ENCODE results near the gene PADI6.

The PADI6 gene

DNA sequence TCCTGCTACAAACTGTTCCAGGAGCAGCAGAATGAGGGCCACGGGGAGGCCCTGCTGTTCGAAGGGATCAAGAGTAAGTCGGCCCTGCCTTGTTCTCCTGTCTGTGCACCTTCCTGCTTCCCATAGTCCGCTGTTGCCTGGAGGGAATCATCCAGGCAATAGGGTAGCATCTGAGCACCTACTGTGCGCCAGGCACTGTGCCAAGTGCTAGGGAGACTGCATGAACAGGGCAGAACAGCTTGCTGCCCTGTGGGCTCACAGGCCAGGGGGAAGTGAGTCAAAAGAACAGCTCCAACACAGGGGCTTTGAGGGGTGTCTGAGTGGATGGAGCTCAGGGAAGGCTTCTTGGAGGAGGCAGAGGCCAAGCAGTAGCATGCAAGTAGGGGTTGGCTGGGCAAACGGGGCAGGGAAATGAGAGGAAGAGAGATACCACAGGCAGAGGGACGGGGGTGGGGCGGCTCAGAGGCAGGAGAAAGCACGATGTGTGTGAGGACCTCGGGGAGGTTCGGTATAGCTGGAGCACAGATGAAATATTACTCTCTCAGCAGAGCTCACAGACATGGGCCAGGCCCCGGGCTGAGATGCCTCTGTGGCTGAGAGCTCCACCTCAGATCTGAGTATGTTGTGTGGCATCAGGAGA lies 15.5 kb upstream of the PADI6 start:
- no peak for TF ChIP-seq TAF1 (IDR thresholded peaks at IDR 0.05; ENCODE audit: borderline replicate concordance, insufficient read depth, low read length)
- TF ChIP-seq FOXP2 (optimal IDR thresholded peaks at IDR 0.05; ENCODE audit: borderline replicate concordance, extremely low read depth, extremely low read length, insufficient read depth) = no peak
- no peak for TF ChIP-seq POLR2AphosphoS5 (IDR thresholded peaks at IDR 0.05; ENCODE audit: low read depth, low read length)
- TF ChIP-seq REST (IDR thresholded peaks at IDR 0.05; ENCODE audit: insufficient read depth in 1 of 2, low read depth in 2 of 2, low read length in 2 of 2) = no peak
- no peak for TF ChIP-seq SIN3A (IDR thresholded peaks at IDR 0.05; ENCODE audit: borderline replicate concordance, insufficient read depth, low read length)

- TF ChIP-seq FOXP2 (optimal IDR thresholded peaks at IDR 0.05; ENCODE audit: borderline replicate concordance, extremely low read depth, extremely low read length, insufficient read depth) = no peak
- no peak for TF ChIP-seq TAF1 (IDR thresholded peaks at IDR 0.05; ENCODE audit: borderline replicate concordance, insufficient read depth, low read length)
- no peak for TF ChIP-seq SIN3A (IDR thresholded peaks at IDR 0.05; ENCODE audit: borderline replicate concordance, insufficient read depth, low read length)
- TF ChIP-seq REST (IDR thresholded peaks at IDR 0.05; ENCODE audit: insufficient read depth in 1 of 2, low read depth in 2 of 2, low read length in 2 of 2) = no peak
Observed at GRCh38 chr1:17358557-17358956, 13.4 kb upstream of the PADI6 start.

DNA sequence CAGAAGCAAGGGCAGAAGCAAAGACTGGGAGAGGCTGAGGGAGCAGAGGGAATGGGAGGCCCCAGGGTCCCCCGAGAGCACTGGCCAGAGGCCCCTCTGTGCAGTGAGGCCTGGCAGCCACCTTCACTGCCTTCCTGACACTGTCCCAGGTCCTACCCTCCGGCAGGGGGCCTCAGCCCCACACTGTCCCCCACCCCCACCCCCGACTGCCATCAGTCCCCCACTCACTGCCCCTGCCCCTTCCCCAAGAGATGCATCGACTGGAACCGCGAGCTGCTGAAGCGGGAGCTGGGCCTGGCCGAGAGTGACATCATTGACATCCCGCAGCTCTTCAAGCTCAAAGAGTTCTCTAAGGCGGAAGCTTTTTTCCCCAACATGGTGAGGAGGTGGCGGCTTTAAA lies 13.0 kb upstream of the PADI6 start:
- TF ChIP-seq FOXP2 (optimal IDR thresholded peaks at IDR 0.05; ENCODE audit: borderline replicate concordance, extremely low read depth, extremely low read length, insufficient read depth) (no peak), REST (IDR thresholded peaks at IDR 0.05; ENCODE audit: insufficient read depth in 1 of 2, low read depth in 2 of 2, low read length in 2 of 2) (no peak), POLR2AphosphoS5 (IDR thresholded peaks at IDR 0.05; ENCODE audit: low read depth, low read length) (no peak), SIN3A (IDR thresholded peaks at IDR 0.05; ENCODE audit: borderline replicate concordance, insufficient read depth, low read length) (no peak), TAF1 (IDR thresholded peaks at IDR 0.05; ENCODE audit: borderline replicate concordance, insufficient read depth, low read length) (no peak)

GRCh38 chr1:17359808-17360207 lies 12.2 kb upstream of the PADI6 start:
- TF ChIP-seq SIN3A (IDR thresholded peaks at IDR 0.05; ENCODE audit: borderline replicate concordance, insufficient read depth, low read length) (no peak), TAF1 (IDR thresholded peaks at IDR 0.05; ENCODE audit: borderline replicate concordance, insufficient read depth, low read length) (no peak), REST (IDR thresholded peaks at IDR 0.05; ENCODE audit: insufficient read depth in 1 of 2, low read depth in 2 of 2, low read length in 2 of 2) (no peak), POLR2AphosphoS5 (IDR thresholded peaks at IDR 0.05; ENCODE audit: low read depth, low read length) (no peak), FOXP2 (optimal IDR thresholded peaks at IDR 0.05; ENCODE audit: borderline replicate concordance, extremely low read depth, extremely low read length, insufficient read depth) (no peak)

All from PFSK-1 (cell line).